Parathyroid adenoma (tissue), 2 donors: ENCODE measurements around the gene CCDC57.

ENCODE experiments used
- H2AFZ ChIP-seq: fragments of 300-600 bp; sonication (generic); one replicate; pipeline ENCODE4 v1.7.0; 2017; ENCODE audit warnings: antibody characterized with exemption, mild to moderate bottlenecking
- H3K27ac ChIP-seq: fragments of 300-600 bp; sonication (generic); one replicate; pipeline ENCODE4 v1.7.0; 2017
- H3K27me3 ChIP-seq: fragments of 300-600 bp; sonication (generic); one replicate; pipeline ENCODE4 v1.7.0; 2017; ENCODE audit warnings: low read length; ENCODE audit not compliant: control insufficient read depth, insufficient read depth
- H3K36me3 ChIP-seq: fragments of 300-600 bp; sonication (generic); one replicate; pipeline ENCODE4 v1.7.0; 2017; ENCODE audit warnings: low read length; ENCODE audit not compliant: control insufficient read depth, insufficient read depth
- H3K4me1 ChIP-seq: fragments of 300-600 bp; sonication (generic); one replicate; pipeline ENCODE4 v1.7.0; 2017; ENCODE audit warnings: control low read depth
- H3K4me2 ChIP-seq: fragments of 300-600 bp; sonication (generic); one replicate; pipeline ENCODE4 v1.7.0; 2017; ENCODE audit warnings: low read length
- H3K4me3 ChIP-seq: fragments of 300-600 bp; sonication (generic); one replicate; pipeline ENCODE4 v1.7.0; 2017; ENCODE audit warnings: low read depth, low read length
- H3K79me2 ChIP-seq: fragments of 300-600 bp; sonication (generic); one replicate; pipeline ENCODE4 v1.7.0; 2017; ENCODE audit warnings: control low read depth
- H3K9ac ChIP-seq: fragments of 300-600 bp; sonication (generic); one replicate; pipeline ENCODE4 v1.7.0; 2017; ENCODE audit warnings: mild to moderate bottlenecking
- H3K9me3 ChIP-seq: fragments of 300-600 bp; sonication (generic); one replicate; pipeline ENCODE4 v1.7.0; 2017; ENCODE audit warnings: low read length; ENCODE audit not compliant: control insufficient read depth
- CTCF ChIP-seq: fragments of 300-600 bp; sonication (generic); IDR thresholded peaks from one replicate; pipeline ENCODE4 v1.7.0; 2017; ENCODE audit warnings: antibody characterized with exemption, mild to moderate bottlenecking
- donor health status: primary hyperparathyroidism.

CCDC57 gene

GRCh38 chr17:82080789-82081464 is 131.7 kb downstream of the CCDC57 start:
- H3K4me1 ChIP-seq = no peaks in the 10 kb centered on the region
- no peaks in the 10 kb centered on the region for H3K27me3 ChIP-seq
- H3K9ac ChIP-seq = no peak overlapping the region
- no peak for TF ChIP-seq CTCF
- no peaks in the 10 kb centered on the region for H3K9me3 ChIP-seq
- H3K79me2 ChIP-seq = no peaks in the 10 kb centered on the region
- no peak overlapping the region for H3K4me3 ChIP-seq
- H3K4me2 ChIP-seq = no peak overlapping the region
- no peaks in the 10 kb centered on the region for H3K36me3 ChIP-seq
- H3K27ac ChIP-seq = no peak overlapping the region
- no peak overlapping the region for H2AFZ ChIP-seq

- H2AFZ ChIP-seq = no peak overlapping the region
- H3K36me3 ChIP-seq = no peaks in the 10 kb centered on the region
- H3K27me3 ChIP-seq = no peaks in the 10 kb centered on the region
- no peaks in the 10 kb centered on the region for H3K9me3 ChIP-seq
- no peak overlapping the region for H3K4me3 ChIP-seq
- TF ChIP-seq CTCF = no peak
- no peak overlapping the region for H3K4me2 ChIP-seq
- H3K9ac ChIP-seq = no peak overlapping the region
- no peaks in the 10 kb centered on the region for H3K4me1 ChIP-seq
- H3K79me2 ChIP-seq = no peaks in the 10 kb centered on the region
- H3K27ac ChIP-seq = no peak overlapping the region
Measured at GRCh38 chr17:82080048-82080788, 132.4 kb downstream of the CCDC57 start.

DNA sequence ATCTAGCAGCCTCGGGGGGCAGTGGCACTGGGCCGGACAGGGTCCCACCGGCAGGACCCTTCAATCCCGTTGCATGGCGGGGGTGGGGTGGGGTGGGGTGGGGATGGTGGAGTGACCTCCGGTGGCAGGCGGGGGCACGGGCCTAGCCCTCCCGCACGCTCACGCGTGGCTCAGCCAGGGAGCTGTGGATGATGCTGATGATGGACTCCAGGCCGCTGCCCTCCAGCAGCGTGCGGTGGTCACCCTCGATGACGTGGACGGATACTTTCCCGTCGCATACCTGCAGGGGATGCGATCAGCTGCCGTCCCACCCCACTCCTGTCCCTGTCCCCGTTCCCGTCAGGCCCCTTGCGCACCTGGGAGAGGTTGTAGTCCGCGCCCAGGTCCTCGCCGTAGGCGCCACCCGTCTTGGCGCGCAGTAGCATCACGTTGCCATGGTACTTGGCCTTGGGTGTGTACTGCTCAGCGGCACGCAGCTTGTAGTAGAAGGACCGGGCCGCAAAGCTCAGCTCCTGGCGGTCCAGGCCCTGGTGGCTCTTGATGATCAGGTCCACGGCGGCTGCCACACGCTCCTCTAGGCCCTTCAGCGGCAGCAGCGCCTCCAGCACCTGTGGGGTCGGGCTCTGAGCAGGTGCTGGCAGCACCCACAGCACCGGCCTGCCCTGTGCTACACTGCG is 133.5 kb downstream of the CCDC57 start:
- H3K9me3 ChIP-seq = no peaks in the 10 kb centered on the region
- H3K27me3 ChIP-seq = no peaks in the 10 kb centered on the region
- H3K4me1 ChIP-seq = no peaks in the 10 kb centered on the region
- no peak overlapping the region for H3K4me3 ChIP-seq
- no peak overlapping the region for H3K4me2 ChIP-seq
- no peak for TF ChIP-seq CTCF
- no peaks in the 10 kb centered on the region for H3K79me2 ChIP-seq
- no peak overlapping the region for H3K27ac ChIP-seq
- no peak overlapping the region for H3K9ac ChIP-seq
- no peaks in the 10 kb centered on the region for H3K36me3 ChIP-seq
- no peak overlapping the region for H2AFZ ChIP-seq

- Histone ChIP-seq H3K27me3 (no peaks in the 10 kb centered on the region), H3K79me2 (no peaks in the 10 kb centered on the region), H2AFZ (no peak overlapping the region), H3K9me3 (no peaks in the 10 kb centered on the region), H3K9ac (no peak overlapping the region), H3K36me3 (no peaks in the 10 kb centered on the region), H3K4me3 (no peak overlapping the region), H3K4me1 (no peaks in the 10 kb centered on the region), H3K27ac (no peak overlapping the region), H3K4me2 (no peak overlapping the region)
- TF ChIP-seq CTCF = no peak
Measured at GRCh38 chr17:82078433-82078832, 134.2 kb downstream of the CCDC57 start.
